Immature natural killer cell (primary cell): ENCODE measurements around the gene ZBTB37. TPM values are rescaled to one million over a fixed set of nuclear protein-coding genes. Genes with fewer than 3 reads are reported as not detected.
A peak's percentile ranks its signal among the peaks of the same experiment; 100 is the strongest.
"Not testable (repeated sequence)": the region's sequence is repeated elsewhere in the genome, so short reads cannot be mapped to it uniquely, and the experiment has no call there.

ENCODE experiments used
- DNase-seq, 3 donors: peaks; one replicate each; pipeline ENCODE4 v3.0.0; 2022; ENCODE audit warnings: mixed read lengths in 1 of 3
- H3K27ac Mint-ChIP-seq, 6 donors: one replicate each; pipeline ENCODE4 v1.8.0; 2020; ENCODE audit warnings: mixed read lengths in 6 of 6, mild to moderate bottlenecking in 5 of 6, inconsistent platforms in 4 of 6, moderate library complexity in 3 of 6
- H3K27me3 Mint-ChIP-seq, 3 donors: one replicate each; pipeline ENCODE4 v1.8.0; 2020 to 2021; ENCODE audit warnings: low read depth in 3 of 3, mild to moderate bottlenecking in 3 of 3, mixed read lengths in 3 of 3, moderate library complexity in 3 of 3, inconsistent platforms in 1 of 3
- H3K36me3 Mint-ChIP-seq, 3 donors: one replicate each; pipeline ENCODE4 v1.8.0; 2020; ENCODE audit warnings: mixed read lengths in 3 of 3, inconsistent platforms in 2 of 3, mild to moderate bottlenecking in 2 of 3
- H3K4me1 Mint-ChIP-seq, 2 donors: one replicate each; pipeline ENCODE4 v1.8.0; 2020; ENCODE audit warnings: inconsistent platforms in 2 of 2, mild to moderate bottlenecking in 2 of 2, mixed read lengths in 2 of 2, moderate library complexity in 1 of 2
- H3K4me3 Mint-ChIP-seq, 5 donors: one replicate each; pipeline ENCODE4 v1.8.0; 2020; ENCODE audit warnings: mild to moderate bottlenecking in 5 of 5, mixed read lengths in 5 of 5, inconsistent platforms in 3 of 5, moderate library complexity in 3 of 5
- H3K9me3 Mint-ChIP-seq, 6 donors: one replicate each; pipeline ENCODE4 v1.8.0; 2020; ENCODE audit warnings: mild to moderate bottlenecking in 6 of 6, mixed read lengths in 6 of 6, inconsistent platforms in 4 of 6, moderate library complexity in 3 of 6
- polyA plus RNA-seq, 3 donors: library from polyadenylated mRNA; unstranded; fragments of 300-500 nt; fragmentation: Illumina TruSeq; gene quantifications; one replicate each; pipeline ENCODE4 v1.2.3, GENCODE V29; 2021

Gene ZBTB37
- polyA plus RNA-seq, 3 donors from 2014 or later: 2.9 to 4.3 (median 3.1) TPM

DNA sequence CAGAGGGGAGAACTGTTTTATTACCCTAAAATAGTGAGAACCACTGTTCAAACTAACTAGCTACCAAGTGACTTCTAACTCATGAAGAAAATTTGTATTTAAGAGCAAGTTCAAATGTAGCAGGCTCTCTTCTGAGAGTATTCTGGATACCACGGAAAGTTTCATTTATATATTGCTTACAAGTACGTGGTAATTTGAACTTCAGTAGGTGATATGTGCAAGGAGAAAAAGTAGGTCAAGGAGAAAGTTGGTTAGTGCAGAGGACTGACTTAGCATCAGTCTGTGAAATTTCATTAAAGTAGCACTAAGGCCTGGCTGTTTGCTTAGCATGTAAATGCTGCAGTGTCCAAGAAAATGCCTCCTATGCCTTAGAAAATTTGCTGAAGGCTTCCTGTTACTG, 32.2 kb downstream of the ZBTB37 start:
- H3K36me3 Mint-ChIP-seq: peaks cover 0 to 18% (median 8%) of the 10 kb centered on the region in 3 donors
- no peaks in the 10 kb centered on the region for H3K9me3 Mint-ChIP-seq
- DNase-seq: no peak
- H3K27ac Mint-ChIP-seq: peak overlapping the region in 4 of 6 donors; percentile 11 to 44 (median 32)
- peaks cover 17 to 25% of the 10 kb centered on the region in 2 donors for H3K4me1 Mint-ChIP-seq
- no peaks in the 10 kb centered on the region for H3K27me3 Mint-ChIP-seq
- no peak overlapping the region for H3K4me3 Mint-ChIP-seq

DNA sequence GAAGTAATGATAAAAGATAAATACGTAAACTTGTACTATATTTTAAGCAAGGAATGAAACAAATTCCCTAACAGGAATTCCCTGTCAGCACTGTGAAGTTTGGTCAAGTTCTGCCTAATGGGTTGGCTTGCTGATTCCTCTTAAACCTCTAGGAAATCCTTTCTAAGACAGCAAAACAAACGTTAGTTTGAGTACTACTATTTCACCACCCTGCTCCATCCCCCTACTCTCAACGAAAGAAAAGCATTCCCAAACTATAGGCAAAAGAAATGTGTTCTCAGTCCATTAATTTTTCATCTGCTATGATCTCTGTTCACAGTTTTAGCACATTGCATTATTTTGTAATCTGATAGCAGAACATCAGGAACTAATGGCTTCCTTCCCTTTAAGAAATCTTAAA, 32.8 kb downstream of the ZBTB37 start:
- Mint-ChIP-seq H3K27ac (peak overlapping the region in 1 of 6 donors; percentile 11), H3K4me3 (no peak overlapping the region)

DNA sequence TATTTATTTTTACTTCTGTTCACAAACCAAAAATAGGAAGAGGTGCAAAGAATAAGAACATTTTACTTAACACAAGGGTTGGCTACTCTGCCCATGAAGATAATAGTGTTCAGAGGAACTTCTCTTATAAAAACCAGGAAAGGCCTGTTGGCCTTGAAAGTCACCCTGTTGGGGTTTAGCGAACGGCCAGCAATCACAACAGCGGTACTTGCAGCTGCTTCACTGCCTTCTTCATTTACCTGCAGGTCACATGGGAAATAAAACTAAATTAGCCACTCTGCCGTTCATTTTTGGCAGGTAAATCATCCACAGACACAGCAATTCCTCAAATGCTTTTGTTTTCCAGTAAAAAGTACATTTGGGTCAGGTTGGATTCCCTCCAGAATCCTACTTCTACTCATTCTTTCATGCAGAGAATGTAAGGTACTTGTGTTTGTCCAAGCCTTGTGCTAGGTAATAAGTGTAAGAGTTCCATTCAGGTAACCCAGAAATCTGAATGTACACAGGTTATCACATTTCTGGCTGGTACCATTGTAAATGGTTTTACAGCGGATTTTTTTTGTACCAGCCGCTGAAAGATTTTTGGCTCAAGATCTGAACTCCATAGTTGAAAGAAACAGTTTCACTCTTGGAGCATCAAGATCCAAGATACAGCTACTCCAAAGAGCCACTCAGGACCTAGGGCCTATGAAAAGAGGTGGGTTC, 35.8 kb downstream of the ZBTB37 start:
- Mint-ChIP-seq H3K27ac (no peak overlapping the region), H3K4me3 (no peak overlapping the region)

More for the DNA sequence above, 32.8 kb downstream of the ZBTB37 start:
- Mint-ChIP-seq H3K9me3 (no peaks in the 10 kb centered on the region), H3K27me3 (no peaks in the 10 kb centered on the region), H3K4me1 (peaks cover 17 to 25% of the 10 kb centered on the region in 2 donors), H3K36me3 (peaks cover 0 to 18% (median 8%) of the 10 kb centered on the region in 3 donors)
- DNase-seq: no peak

DNA sequence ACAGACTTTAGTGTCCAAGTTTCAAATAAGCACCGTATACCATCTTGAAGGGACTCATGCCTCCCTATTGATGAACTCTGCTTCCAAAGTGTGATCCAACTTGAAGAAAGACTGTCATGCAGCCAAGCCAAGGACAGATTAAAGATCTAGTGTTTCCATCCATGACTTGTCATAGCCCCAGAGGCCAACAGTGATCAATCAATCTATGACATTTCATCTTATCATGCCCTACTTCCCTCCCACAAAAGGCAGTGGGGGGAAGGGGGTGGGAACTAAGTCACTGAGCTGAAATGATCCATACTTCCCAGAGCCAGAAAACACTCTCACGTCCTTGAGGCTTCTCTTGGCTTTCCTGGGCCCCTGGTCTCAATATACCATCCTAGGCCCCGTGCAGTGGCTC, 44.9 kb downstream of the ZBTB37 start:
- no peak for DNase-seq
- H3K4me1 Mint-ChIP-seq: no peaks in the 10 kb centered on the region
- no peak overlapping the region for H3K27ac Mint-ChIP-seq
- no peaks in the 10 kb centered on the region for H3K9me3 Mint-ChIP-seq
- no peak overlapping the region for H3K4me3 Mint-ChIP-seq
- no peaks in the 10 kb centered on the region for H3K27me3 Mint-ChIP-seq
- H3K36me3 Mint-ChIP-seq: peaks cover 11 to 21% (median 21%) of the 10 kb centered on the region in 3 donors

More for the DNA sequence above, 35.8 kb downstream of the ZBTB37 start:
- H3K36me3 Mint-ChIP-seq: peaks cover 5 to 19% (median 14%) of the 10 kb centered on the region in 3 donors
- peaks cover 13 to 21% of the 10 kb centered on the region in 2 donors for H3K4me1 Mint-ChIP-seq
- H3K27me3 Mint-ChIP-seq: no peaks in the 10 kb centered on the region
- H3K9me3 Mint-ChIP-seq: no peaks in the 10 kb centered on the region
- DNase-seq: no peak

DNA sequence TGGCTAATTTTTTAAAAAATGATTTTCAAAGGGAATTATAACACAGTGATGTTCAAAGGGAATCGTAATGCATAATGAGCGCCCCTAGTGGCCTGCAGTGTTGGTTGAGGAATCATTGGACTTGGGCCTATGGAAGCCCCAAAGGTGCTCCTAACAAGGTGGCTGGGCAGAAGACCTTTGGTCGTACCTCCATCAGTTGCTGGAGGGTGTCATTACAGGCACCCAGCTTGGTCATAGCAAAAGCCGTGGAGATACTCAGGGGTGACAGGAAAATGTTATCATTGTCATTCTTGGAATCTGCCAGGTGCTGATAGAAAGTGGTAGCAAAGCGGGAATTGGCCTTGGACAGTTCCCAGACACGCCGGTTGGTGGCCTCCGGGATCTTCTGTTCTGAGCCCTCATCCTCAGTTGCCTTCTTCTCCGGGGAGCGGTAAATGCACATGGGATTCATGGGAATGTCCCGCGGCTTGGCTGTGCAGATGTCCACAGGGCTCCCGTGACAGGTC, 46.2 kb downstream of the ZBTB37 start:
- peak in 2 of 3 donors; percentile 2 to 14 for DNase-seq
- H3K27ac Mint-ChIP-seq: no peak overlapping the region
- no peak overlapping the region for H3K4me3 Mint-ChIP-seq
- peaks cover 11 to 17% (median 16%) of the 10 kb centered on the region in 3 donors for H3K36me3 Mint-ChIP-seq
- no peaks in the 10 kb centered on the region for H3K9me3 Mint-ChIP-seq
- no peaks in the 10 kb centered on the region for H3K4me1 Mint-ChIP-seq
- no peaks in the 10 kb centered on the region for H3K27me3 Mint-ChIP-seq

DNA sequence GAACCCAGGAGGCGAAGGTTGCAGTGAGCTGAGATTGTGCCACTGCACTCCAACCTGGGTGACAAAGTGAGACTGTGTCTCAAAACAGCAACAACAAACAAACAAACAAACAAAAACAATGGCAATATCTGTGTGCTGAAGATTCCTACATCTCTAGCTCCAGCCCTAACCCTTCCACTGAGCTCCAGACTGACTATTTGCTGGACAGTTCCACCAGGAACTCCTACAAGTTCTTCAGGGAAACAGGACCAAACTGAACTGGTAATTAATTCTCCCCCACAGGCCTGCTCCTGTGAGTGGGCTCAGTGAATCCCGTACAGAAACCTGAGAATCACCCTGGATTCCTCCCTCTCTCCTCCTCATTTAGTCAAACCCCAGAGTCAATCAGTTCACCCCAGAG, 47.4 kb downstream of the ZBTB37 start:
- no peak for DNase-seq
- no peaks in the 10 kb centered on the region for H3K27me3 Mint-ChIP-seq
- no peak overlapping the region for H3K27ac Mint-ChIP-seq
- H3K36me3 Mint-ChIP-seq: peaks cover 5 to 10% (median 9%) of the 10 kb centered on the region in 3 donors
- H3K9me3 Mint-ChIP-seq: no peaks in the 10 kb centered on the region
- H3K4me1 Mint-ChIP-seq: no peaks in the 10 kb centered on the region
- no peak overlapping the region for H3K4me3 Mint-ChIP-seq

DNA sequence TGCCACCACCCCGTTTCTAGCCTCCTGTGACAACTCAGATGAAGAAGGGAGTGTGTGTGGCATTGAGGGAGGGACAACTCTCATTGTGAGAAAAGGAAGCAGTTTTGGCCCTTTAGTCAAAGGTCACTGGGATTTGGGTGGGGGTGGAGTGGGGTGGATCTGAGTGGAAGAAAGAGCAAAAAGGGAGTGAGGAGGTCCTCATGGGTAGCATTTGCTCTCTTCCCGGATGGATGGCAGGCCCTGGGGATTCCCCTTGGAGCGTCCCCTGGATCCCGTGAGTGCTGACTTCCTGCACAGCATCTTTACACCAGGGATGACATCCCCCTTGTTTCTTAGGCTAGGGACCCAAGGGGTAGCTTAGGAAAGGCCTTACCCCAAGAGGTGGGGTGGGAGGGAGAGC, 48.5 kb downstream of the ZBTB37 start:
- no peak for DNase-seq
- no peaks in the 10 kb centered on the region for H3K9me3 Mint-ChIP-seq
- H3K4me1 Mint-ChIP-seq: no peaks in the 10 kb centered on the region
- no peak overlapping the region for H3K4me3 Mint-ChIP-seq
- H3K36me3 Mint-ChIP-seq: peaks cover 4 to 9% (median 5%) of the 10 kb centered on the region in 3 donors
- H3K27ac Mint-ChIP-seq: no peak overlapping the region
- no peaks in the 10 kb centered on the region for H3K27me3 Mint-ChIP-seq

DNA sequence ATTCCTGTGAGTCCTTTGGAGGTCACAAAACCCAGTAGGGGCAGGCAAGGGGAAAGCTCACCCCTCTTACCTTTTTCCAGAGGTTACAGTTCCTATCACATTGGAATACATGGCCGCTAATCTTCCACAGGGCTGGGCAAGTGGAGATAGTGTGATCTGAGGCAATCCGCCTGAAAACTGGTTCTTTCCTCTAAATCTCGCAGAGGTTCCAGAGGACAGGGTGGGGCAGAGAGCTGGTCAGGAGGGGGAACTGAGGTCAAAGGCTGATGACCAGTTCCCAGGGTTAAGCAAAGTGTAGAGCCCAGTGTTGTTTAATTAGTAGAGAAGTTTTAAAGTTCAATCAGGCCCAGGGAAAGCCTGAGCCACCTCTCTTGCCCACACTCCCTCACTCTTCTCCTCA, 49.0 kb downstream of the ZBTB37 start, which contains the start of gene SERPINC1:
Gene SERPINC1 (minus strand): TSS at position 179 of the 400 bp plus-strand sequence. CDS start 68 bp downstream, at position 111.
- no peaks in the 10 kb centered on the region for H3K4me1 Mint-ChIP-seq
- no peak within 1 kb of the TSS for H3K4me3 Mint-ChIP-seq
- DNase-seq: no peak
- peak within 1 kb of the TSS in 2 of 6 donors; percentile 20 to 36 for H3K27ac Mint-ChIP-seq
- no peaks in the 10 kb centered on the region for H3K9me3 Mint-ChIP-seq
- H3K36me3 Mint-ChIP-seq: peaks cover under 1 to 6% (median 4%) of the 10 kb centered on the region in 3 donors
- H3K27me3 Mint-ChIP-seq: no peaks in the 10 kb centered on the region

DNA sequence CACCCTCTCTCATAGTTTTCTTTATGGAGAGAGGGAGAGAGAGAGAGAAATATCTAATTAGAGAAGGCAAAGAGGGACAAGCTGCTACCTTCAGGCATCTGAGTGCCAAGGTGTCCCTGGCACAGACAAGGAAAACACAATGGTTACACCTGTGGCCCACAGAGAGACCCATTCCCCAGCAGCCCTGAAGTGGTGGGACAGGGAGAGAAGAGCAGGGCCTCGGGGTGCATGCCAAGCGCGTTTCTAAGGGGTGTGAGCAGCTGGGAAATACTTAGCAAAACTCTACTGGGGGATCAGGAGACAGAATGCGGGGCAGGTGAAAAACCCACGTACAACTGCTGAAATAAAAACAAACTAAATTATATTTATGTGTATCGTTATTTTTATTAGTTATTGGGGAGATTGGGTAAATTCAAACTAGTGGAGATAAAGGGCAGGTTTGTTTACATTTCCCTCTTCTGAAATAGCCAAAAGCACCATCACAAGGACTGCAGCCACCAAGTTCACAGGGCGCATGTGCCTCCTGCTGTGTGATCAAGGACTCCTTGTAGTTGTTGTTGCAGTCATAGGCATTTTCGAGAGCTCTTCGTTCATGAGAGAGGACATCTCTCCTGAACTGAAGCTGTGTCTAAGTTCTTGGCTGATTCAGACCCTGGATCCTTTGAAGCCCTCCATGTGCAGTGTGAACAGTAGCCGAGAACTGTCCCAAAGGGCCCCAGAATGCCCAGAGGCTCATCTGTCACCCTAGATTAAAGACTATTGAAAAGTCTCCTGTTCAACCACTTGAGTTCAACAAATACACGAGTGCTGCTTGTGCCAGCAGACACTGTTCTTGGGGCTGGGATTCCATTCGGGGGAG, 49.7 kb downstream of the ZBTB37 start:
- peaks cover 0 to 4% (median 2%) of the 10 kb centered on the region in 3 donors for H3K36me3 Mint-ChIP-seq
- no peaks in the 10 kb centered on the region for H3K27me3 Mint-ChIP-seq

DNA sequence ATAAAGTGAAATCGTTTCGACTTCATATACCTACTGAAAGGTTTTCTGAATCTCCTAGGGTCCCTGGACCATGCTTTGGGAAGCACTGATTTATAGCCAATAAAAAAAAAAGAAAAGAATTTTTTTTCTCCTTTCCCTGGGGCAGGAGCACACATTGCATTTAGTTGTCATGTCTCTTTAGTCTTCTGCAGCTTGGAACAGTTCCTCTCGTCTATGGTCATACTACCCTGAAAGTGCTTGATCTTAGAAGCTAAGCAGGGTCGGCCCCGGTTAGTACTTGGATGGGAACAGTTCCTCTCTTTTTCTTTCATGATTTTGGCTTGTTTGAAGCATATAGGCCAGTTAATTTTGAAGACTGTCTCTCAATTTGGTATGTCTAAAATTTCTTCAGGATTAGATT, 52.7 kb downstream of the ZBTB37 start:
- Mint-ChIP-seq H3K36me3 (peaks cover 0 to 4% (median 0%) of the 10 kb centered on the region in 3 donors), H3K27ac (no peak overlapping the region), H3K4me1 (no peaks in the 10 kb centered on the region), H3K4me3 (no peak overlapping the region), H3K9me3 (no peaks in the 10 kb centered on the region), H3K27me3 (peaks cover 0 to 1% (median 0%) of the 10 kb centered on the region in 3 donors)
- no peak for DNase-seq

More for the DNA sequence above, 49.7 kb downstream of the ZBTB37 start:
- H3K4me3 Mint-ChIP-seq: no peak overlapping the region
- H3K27ac Mint-ChIP-seq: no peak overlapping the region
- DNase-seq: no peak
- no peaks in the 10 kb centered on the region for H3K4me1 Mint-ChIP-seq
- H3K9me3 Mint-ChIP-seq: no peaks in the 10 kb centered on the region

DNA sequence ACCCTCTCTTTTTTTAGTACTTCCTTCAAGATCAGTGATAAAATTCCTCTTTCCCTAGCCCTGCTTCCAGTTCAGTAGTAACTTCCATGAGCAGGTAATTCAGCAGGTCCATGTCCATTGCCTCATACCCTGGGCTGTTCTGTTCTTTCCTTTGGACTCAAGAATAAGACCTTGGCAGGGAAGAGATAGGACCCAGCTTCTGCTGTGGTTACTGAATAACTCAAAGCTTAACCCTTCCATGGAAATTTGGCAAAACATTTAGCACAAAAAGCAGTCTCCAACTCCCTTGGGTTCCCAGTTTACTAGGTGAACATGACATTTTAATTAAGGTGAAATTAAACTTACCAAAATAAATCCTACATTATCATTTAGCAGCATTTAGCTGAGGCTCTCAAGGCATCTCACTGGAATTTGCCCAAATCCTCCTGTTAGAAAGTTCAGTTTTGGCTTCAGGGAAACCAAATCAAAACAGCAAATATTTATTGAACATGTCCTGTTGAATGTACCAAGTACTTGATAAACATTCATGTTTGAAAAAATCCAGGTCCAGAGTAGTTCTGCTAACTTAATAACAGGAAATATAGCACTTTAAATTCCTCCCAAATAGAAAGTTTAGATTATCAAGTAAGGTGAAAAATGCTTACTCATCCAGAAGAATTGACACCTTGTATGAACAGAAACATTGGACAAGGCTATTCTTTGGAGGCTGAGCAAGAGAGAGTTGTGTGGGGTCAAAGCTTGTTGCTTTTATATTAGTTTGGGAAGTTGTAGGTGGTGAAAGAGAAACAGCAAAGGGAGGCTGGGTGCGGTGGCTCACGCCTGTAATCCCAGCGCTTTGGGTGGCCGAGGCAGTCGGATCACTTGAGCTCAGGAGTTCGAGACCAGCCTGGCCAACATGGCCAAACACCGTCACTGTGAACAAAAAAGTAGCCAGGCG, 57.4 kb downstream of the ZBTB37 start:
- H3K4me3 Mint-ChIP-seq: no peak overlapping the region
- DNase-seq: no peak
- H3K27me3 Mint-ChIP-seq: peaks cover 0 to 2% (median 0%) of the 10 kb centered on the region in 3 donors
- peaks cover 0 to 3% (median 3%) of the 10 kb centered on the region in 3 donors for H3K36me3 Mint-ChIP-seq
- no peaks in the 10 kb centered on the region for H3K4me1 Mint-ChIP-seq
- H3K27ac Mint-ChIP-seq: peak overlapping the region in 2 of 6 donors; percentile 29 to 45
- H3K9me3 Mint-ChIP-seq: no peaks in the 10 kb centered on the region

DNA sequence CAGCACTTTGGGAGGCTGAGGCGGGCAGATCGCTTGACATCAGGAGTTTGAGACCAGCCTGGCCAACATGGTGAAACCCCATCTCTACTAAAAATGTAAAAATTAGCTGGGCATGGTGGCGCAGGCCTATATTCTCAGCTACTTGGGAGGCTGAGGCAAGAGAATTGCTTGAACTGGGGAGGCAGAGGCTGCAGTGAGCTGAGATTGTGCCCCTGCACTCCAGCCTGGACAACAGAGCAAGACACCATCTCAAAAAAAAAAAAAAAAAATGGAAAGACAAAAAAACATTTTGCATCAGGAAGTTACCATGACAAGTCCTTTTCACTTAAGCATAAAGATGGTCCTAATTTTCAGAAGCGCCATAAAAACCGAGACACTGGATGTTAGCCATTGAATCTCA, 62.4 kb downstream of the ZBTB37 start:
- not testable (repeated sequence) for H3K27me3 Mint-ChIP-seq, H3K9me3 Mint-ChIP-seq, DNase-seq, H3K36me3 Mint-ChIP-seq, H3K27ac Mint-ChIP-seq, H3K4me3 Mint-ChIP-seq, H3K4me1 Mint-ChIP-seq

DNA sequence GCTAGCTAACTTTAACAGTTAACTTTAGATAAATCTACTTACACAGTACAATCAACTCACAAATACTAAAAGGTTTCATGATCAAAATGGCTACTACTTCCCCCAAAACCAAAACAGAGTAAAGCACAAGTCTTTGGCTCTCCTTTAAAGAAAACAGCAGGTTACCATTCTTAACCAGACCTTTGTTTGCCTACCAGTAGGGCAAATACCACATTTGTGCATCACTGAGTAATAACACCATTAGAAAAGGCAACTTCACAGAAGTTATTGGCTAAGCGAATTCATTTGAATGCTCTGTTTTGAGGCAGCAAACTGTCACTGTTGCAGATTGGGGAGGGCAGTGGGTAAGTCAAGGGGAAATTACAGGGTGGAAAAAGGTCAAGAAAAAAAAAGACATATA, 66.3 kb downstream of the ZBTB37 start:
- no peak overlapping the region for H3K4me3 Mint-ChIP-seq
- H3K36me3 Mint-ChIP-seq: peaks cover 3 to 23% (median 11%) of the 10 kb centered on the region in 3 donors
- peak overlapping the region in 3 of 6 donors; percentile 9 to 29 (median 12) for H3K27ac Mint-ChIP-seq
- no peak for DNase-seq
- no peaks in the 10 kb centered on the region for H3K27me3 Mint-ChIP-seq
- H3K4me1 Mint-ChIP-seq: no peaks in the 10 kb centered on the region
- no peaks in the 10 kb centered on the region for H3K9me3 Mint-ChIP-seq
